Astrocyte of the hippocampus (primary cell): ENCODE data around the gene ZNF462.

Experiments used
- DNase-seq: peaks from one replicate; pipeline ENCODE4 v3.0.0; 2011; ENCODE audit warnings: low read depth, low spot score

ZNF462 gene

DNA sequence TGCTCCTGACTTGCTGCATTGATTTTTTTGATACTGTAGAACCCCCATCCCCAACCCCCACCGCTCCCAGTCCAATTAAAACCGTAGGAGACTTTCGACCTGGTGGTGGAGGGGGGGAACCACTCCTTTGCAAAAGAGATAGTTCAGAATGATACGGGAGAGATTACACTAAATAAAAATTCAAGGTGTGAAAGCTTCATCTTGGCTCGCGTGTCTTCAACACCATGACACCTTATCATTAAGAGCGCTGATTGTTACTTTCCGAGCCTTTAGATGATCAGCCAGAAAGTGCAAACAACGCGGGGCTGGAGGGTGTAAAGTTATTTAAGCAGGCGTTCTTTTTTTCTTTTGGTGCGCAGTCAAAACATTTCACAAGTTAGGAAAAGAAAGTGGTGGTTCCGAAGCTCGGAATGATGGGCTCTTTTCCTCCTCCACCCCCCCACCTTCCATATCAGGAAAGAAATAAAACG lies 1.3 kb upstream of the ZNF462 start:
- no peak for DNase-seq

DNA sequence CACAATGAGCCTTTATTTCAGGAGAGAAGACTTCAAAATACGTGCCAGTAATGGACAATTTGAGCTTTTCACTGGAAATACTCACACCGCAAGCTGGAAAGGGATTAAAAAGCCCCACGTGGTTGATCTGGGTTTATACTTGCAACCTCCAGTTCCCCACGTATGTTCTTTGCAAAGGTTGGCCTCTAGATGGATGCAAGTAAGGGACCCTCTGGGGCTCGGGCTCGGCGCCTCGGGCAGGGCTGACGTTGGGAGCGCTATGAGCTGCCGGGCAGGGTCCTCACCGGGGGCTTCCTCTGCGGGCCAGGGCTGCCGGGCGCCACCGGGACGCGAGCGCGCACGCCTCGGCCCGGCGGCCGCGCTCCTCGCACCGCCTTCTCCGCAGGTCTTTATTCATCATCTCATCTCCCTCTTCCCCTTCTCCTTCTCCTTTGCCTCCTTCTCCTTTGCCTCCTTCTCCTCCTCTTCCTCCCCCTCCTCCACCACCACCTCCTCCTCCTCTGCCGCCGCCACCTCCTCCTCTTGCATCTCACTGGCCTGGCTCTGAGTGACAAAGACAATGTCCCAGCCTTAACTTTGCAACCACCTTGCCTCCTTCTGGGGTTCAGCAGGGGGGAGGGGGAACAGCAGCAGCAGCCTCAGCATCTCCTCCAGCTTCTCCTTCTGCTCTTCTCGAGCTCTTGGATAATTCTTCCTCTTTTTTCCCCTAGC lies 701 bp upstream of the ZNF462 start:
- DNase-seq, result peak; percentile 75

DNA sequence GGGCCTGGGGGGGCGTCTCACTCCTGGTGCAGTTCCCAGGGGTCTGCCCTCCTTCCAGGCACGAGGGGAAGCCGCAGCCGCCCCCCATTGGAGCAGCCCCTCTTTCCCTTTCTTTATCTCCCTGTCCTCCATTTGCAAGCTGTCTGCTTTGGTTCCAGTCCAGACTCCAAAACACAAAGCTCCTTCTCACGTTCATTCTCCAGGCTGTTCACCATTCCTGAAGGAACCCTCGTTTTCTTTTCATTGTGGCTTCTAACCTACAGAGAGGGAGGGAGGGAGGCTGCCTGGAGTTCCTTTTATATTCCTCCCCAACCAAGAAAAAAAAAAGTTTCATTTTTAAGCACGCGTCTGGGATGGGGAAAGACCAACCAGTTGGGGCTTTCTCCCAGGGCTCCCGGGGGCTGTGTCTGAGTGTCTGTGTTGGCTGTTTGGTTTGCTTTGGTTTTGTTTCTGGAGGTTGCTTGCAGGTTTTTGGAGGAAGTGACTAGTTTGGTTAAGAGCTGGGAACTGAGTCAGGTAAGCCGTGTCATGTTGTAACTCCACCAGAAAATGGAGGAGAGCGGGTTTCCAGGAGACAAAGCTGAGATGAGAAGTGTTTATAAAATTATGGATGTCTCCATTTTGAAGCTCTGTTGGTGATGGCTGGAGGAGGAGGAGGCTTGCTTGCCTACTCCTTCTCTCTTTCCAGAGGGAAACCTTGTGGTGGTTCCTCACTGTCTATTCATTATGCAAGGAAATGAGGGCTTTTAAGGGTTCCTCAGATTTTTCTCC lies 1.6 kb downstream of the ZNF462 start:
- peak; percentile 70 for DNase-seq

DNA sequence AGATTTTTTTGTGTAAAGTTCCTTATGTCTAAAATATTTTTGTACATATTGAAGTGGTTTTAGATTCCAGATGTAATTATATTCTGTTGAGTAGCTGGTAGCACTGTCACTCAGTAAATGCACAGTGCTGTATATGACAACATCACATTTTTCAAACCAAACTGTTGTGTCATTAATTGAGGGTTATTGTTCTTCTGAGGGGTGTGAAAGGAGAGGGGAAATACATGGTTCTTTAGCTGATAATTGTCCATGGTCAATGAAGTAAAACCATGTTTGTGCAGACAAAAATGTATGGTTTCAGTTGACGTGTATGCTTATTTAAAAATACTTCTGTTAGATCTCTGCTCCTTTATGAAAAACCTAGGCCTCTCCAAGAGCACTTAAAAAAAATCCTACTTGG lies 3.3 kb downstream of the ZNF462 start:
- DNase-seq, result no peak

DNA sequence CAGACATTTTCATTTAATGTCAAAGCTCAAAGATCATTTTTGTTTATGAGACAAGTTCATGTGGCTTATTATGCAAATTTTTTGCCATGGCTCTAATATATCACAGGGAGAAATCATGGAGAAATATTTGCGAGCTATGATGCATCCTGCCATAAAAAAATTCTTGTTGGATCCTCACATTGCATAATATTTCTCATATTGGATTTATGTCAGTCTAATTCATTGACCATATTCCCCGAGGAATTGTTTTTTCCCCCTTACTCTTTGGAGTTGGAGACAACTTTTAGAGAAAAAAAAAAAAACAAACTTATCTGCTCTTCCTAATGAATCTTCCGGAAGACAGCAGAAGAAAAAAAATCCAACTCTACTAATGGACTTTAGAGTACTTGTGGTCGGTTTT lies 4.3 kb downstream of the ZNF462 start:
- DNase-seq, result no peak

DNA sequence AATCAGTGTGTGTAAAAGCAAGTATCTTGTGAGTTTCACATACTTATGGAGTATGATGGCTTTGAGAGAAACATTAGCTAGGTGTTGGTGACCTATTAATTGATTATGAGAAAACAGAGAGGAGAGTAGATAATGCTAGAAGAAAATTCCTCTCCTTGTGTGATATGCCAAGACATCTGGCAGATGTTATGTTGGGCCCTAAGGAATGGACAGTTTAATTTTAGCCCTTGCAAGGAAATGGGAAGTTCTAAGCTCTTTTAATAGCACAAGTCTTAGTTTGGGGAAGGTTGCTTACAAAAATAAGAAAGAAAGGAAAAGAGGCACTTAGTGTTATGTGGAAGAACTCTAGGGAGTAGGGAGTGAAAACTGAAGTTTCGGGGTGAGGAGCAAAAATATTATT lies 5.1 kb downstream of the ZNF462 start:
- no peak for DNase-seq

DNA sequence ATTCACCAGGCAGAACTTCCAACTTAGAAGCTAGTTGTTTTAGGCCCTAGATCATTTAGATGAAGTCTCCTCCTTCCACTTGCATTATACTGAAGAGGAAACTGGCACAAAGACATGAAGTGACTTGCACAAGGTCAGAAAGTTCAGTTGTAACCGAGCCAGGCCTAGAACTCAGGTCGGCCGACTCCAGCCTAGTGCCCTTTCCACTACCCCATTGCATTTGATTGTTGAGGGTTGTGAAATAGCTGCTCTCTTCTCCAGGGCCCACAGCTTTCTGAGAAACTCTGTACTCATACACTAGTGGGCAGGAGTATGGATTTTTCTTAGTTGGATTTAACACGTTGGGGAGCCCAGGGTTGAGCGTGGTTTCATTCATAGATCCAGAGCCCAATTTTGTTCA lies 5.6 kb downstream of the ZNF462 start:
- no peak for DNase-seq

DNA sequence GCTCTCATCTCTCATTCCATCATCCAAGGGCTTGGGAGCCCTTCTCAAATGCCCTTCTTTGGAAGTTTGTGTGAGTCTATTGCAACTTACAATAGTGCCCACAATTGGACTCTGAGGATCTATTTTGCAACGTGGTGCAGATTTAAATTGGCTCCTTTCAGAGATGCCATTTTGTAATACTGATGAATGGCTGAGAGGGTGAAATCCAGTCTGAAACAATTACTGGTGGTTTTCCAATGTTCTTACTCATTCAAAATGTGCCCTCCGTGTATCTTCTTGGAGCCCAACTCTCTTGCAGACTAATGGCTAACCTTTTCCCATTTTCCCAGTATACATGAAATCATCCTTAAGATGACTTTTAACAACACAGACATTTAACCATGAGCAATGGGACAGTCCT lies 6.1 kb downstream of the ZNF462 start:
- no peak for DNase-seq

DNA sequence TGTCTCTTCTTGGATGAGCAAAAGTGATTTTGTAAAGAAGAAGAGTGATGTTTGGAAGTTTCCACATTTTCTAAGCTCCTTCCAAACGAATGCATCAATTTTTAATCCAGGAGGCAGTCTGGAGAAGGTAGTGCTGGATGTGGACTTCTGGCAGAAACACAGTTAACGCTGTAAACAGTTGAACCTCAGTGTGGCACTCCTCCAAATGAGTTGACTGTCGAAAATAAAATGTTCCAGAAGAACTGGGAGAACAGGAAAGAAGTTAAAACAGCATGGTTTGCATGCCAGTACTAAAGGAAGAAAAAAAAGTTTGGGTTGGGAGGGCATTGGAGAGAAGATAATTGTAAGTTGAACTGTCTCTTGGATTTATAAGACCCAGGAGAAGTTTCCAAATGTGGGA lies 6.5 kb downstream of the ZNF462 start:
- DNase-seq, result peak; percentile 67

DNA sequence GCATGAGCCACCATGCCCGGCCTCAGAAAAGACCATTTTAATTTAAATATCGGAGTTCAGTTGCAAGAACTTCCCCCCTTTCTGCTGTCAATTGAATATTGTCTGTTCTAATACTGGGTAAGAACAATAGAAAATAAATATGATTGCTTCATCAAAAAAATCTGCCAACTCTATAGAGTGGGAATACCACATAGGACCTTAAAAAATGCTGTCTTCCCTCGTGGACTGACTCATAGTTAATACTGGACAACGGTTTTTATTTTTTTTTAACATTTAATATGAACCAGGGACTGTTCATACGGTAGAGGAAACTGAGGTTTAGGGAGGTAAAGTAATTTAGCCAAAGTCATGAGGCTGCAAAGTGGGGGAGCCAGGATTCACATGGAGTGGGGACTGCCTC lies 9.7 kb downstream of the ZNF462 start:
- no peak for DNase-seq

DNA sequence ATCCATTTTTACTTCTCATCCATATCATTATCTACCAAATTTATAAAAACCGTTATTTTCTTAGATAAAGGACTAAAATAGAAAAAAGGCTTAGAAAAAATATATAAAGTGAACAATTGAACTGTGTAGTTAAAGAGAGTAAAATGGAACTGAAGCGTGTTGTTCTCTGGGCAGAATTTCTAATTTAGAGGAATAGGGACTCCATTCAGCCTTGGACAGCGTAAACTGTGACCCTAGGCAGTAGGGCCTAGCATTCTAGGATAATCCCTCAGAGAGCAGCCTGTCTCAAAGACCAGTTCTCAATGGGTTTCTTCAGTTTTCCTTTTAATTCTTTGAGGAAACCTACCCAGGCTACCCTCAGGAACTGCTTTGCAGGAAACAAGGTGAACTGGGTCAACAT lies 11.1 kb downstream of the ZNF462 start:
- no peak for DNase-seq

DNA sequence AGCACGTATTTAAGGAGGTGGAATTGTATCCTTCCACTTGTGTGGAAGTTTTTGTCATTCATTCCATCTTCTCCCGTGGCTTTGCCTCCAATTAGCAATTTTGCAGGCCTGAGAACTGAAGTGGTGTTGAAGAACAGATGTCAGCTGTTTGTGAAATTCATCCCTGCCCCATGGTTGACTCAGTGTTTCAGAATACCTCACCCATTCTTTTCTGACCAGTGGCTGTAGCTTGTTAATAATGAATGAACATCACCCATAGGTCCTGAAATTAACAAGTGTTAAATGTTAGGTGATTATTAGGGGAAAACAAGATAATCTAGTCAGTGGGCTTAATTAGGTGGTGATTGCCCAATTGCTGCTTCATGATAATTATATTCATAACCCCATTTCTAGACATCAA lies 11.7 kb downstream of the ZNF462 start:
- no peak for DNase-seq

DNA sequence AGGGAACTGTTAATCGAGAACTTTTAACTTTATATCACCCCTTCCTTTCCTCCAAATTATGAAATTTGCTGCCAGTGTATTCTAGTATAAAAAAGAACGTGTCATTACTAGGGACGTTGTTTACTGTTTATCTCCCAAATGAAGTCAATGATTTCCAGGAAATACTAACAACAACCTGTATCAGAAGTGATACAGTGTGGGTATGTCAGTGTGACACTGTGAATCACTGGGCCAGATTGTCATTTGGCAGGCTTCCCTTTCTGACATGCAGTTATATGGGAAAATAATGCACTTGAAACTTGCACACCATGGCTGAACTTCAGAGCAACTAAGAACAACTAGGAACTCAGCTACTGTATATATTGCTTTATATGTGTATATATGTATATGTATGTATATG lies 12.6 kb downstream of the ZNF462 start:
- DNase-seq, result no peak

DNA sequence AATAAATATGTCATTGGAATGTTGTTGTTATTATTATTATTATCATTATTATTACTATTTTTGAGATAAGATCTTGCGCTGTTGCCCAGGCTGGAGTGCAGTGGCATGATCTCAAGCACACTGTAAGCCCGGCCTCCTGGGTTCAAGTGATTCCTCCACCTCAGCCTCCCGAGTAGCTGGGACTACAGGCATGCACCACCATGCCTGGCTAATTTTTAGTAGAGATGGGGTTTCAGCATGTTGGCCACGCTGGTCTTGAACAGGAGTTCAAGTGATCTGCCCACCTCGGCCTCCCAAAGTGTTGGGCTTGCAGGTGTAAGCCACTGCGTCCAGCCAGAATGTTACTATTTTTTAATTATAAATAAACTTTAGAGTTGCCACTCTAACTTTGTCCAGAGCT lies 14.4 kb downstream of the ZNF462 start:
- no peak for DNase-seq

DNA sequence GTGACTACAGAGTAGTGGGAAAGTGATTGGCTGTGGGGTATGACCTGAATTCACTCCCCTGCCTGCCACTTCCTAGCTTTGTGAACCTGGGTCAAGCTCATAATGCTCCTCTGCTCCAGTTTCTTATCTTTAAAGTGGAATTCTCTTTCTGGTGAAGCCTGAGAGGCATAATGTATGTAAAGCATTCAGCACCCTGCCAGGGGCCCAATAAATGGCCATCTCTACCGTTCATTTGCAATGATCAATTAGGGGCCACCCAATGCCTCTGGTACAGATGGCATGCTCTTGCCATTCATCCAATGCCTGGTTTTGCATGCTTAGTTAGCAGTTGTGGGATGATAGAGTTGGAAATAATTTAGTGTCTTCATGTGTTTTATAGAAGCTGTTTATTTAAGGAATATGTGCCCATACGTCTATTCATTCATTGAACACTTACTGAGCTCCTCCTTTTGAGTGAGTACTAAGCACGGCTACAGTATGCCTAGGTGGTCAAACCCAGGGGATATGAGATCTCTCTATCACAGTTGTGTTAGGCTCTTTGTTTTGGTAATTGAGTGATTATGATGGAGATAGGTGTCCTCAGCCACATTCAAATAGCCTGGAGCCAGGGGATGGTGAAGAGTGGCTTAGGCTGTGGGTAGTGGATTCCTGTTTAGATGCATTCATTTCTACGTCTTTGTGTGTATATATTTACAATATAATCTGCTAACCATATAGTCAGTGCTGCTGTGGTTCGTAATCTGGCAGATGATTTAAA lies 15.3 kb downstream of the ZNF462 start:
- no peak for DNase-seq

DNA sequence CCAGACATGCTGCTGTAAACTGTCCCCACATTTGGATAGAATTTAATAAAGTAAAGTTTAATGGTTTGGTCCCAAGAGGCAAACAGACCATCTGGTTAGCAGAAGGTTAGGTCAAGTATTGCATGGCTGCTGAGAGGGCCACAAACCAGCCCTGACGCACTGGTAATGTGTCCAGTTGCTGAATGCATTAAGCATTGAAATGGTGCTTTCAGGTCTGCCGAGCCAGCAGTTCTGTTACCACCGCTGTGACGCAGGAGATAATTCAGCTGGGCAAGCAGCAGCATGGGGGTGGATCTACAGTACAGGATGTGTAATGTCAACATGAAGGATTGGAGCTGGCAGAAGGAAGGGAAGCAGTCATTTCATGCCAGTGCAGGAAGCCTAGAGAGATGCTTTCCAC lies 16.0 kb downstream of the ZNF462 start:
- DNase-seq, result peak; percentile 78

DNA sequence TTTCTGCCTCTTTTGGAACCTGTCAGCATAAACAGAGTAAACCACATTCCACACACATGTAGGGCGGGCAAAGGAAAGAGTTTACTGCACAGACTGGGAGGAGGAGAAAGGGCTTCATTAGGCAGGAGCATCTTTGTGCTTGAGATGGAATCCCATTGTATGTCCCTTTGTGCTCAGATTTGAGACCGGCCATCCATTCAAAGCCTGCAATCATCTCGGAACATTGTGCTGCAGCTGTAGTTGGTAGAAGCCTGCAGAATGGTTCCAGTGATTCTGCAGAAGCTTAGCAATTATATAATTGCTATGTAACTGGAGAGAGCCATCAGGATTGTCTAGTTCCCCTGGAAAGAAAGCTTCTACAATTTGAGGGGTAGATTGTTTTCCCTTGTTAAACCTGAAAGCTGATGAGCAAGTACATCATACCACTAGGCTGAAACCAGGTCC lies 16.5 kb downstream of the ZNF462 start:
- no peak for DNase-seq

DNA sequence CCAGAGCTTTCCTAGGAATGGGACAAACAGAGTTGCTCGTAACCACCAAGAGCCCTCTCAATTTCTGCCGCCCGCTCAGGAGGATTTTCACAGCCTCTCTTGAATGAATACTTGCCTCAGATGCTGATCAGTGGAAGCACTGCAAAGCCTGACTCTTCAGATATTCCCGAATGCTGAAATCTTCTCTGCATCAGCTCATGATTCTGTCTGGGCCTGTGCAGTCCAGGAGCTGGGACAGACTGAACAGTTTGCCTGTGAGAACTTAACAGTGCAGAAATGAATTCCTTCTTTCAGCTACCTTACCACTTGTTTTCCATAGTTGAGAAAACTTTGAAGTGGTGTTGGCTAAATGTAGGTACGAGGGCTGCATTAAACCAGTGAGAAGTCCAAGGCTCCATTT lies 17.1 kb downstream of the ZNF462 start:
- no peak for DNase-seq

DNA sequence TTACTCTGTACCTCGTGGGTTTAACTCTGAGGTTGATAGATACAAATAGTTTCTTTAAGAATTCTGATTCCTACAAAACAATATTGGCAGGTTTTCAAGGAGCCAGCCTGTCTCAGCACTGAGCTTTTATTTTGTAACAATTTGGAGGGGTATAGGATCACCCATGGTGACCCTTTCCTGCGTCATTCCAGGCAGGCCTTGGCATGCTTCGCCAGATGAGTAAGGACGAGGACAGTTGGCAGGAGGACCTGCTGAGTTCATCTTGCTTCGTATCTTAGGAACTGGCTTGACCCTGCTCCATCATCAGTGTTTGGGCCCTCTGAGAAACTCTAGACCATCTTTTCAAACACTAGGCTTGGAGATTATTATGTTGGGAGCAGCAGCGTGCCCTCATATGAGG lies 17.9 kb downstream of the ZNF462 start:
- no peak for DNase-seq

DNA sequence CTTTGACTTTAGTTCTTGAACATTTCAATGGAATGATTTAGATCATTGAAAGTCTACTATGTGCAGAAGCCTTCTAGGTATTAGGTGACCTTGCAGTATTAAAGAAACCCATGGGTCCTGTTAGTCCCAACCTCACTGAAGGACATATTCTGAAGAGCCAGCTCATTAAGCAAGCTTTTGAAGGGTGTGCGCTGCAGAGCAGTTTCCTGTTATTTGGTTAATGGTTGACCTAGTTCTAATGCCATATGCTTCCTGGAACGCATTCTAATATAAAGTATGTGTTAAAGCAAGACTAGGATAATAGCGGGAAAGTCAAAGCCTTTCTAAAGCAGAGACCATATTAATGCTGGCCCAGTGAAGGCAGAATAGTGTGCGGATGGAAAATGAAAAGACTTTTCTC lies 20.1 kb downstream of the ZNF462 start:
- DNase-seq, result no peak

DNA sequence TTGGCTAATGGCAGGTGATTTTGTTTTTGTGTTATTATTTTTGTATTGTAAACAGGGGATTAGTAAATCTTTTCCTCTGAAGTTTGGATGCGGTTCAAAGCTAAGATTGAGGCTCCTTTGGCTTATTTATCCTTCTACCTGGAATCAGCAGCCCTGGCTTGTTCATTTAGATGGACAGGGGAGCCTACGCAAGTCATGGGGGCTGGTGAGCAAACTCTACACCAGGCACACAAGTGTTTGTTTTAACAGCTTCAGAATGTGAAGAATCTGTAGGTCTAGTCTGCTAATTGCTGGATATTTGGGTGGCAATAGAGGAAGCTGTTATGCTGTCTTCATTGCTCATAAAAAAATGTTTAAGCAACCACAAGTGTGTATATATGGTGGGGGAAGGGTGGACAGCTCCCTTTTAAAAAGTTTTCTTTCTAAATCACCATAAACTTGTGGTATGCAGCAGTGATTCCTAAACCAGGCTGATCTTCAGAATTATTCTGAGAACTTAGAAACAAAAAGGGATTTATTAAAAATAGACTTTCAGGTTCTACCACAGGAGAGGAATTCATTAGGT lies 20.7 kb downstream of the ZNF462 start:
- peak; percentile 37 for DNase-seq

DNA sequence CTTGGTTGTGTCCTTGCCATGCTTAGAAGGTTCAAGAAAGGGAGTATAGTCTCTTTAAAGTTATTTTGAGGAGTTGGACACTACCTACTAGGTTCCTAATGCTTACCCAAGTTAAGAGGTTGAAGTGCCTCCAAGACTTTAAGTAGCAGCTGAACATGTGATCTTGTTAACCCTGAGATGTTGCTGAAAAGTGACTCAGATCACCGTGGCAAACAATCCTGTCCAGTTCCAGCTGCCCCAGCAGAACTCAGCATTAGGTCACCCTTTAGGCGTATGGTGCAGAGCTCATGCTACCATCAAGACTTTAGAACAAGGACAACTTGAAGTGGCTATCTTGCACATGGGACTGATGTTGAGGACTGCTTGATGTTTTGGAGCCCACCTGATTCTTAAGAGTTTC lies 22.5 kb downstream of the ZNF462 start:
- peak; percentile 55 for DNase-seq
